MM.1S (cell line): Measurements from ENCODE around the gene ARPC2.

Experiments
- DNase-seq: peaks from one replicate; pipeline ENCODE4 v3.0.0-alpha.2; 2015
- H2AFZ ChIP-seq: fragments of 300-600 bp; sonication (generic); 2 replicates; pipeline ENCODE4 v1.6.0; 2016; ENCODE audit warnings: antibody characterized with exemption, low read length
- H3F3A ChIP-seq: fragments of 300-600 bp; sonication (generic); 2 replicates; pipeline ENCODE4 v1.6.1; 2016; ENCODE audit warnings: mild to moderate bottlenecking, antibody characterized with exemption, low read length, moderate library complexity, mixed read lengths; ENCODE audit not compliant: insufficient read depth
- H3K27ac ChIP-seq: fragments of 300-600 bp; sonication (generic); 2 replicates; pipeline ENCODE4 v1.5.1; 2016; ENCODE audit warnings: mild to moderate bottlenecking, low read length
- H3K27me3 ChIP-seq: fragments of 300-600 bp; sonication (generic); replicated peaks from 2 replicates; pipeline ENCODE4 v1.6.0; 2016; ENCODE audit warnings: low read length; ENCODE audit not compliant: insufficient read depth
- H3K36me3 ChIP-seq: fragments of 300-600 bp; sonication (generic); replicated peaks from 2 replicates; pipeline ENCODE4 v1.6.1; 2016; ENCODE audit warnings: mild to moderate bottlenecking, low read length, mixed read lengths; ENCODE audit not compliant: insufficient read depth
- H3K4me1 ChIP-seq: fragments of 300-600 bp; sonication (generic); 2 replicates; pipeline ENCODE4 v1.6.1; 2016; ENCODE audit warnings: low read length, mixed read lengths
- H3K4me2 ChIP-seq: fragments of 300-600 bp; sonication (generic); 2 replicates; pipeline ENCODE4 v1.6.0; 2016; ENCODE audit warnings: low read depth, low read length
- H3K4me3 ChIP-seq: fragments of 300-600 bp; sonication (generic); 2 replicates; pipeline ENCODE4 v1.5.1; 2016; ENCODE audit warnings: low read length, mixed read lengths
- H3K79me2 ChIP-seq: fragments of 300-600 bp; sonication (generic); 2 replicates; pipeline ENCODE4 v1.6.1; 2016; ENCODE audit warnings: mixed run types, low read length, mixed read lengths
- H3K9ac ChIP-seq: fragments of 300-600 bp; sonication (generic); 2 replicates; pipeline ENCODE4 v1.6.1; 2016; ENCODE audit warnings: low read length, mixed read lengths
- H3K9me2 ChIP-seq: fragments of 300-600 bp; sonication (generic); replicated peaks from 2 replicates; pipeline ENCODE4 v1.6.1; 2016; ENCODE audit warnings: mild to moderate bottlenecking, low read length, mixed read lengths; ENCODE audit not compliant: insufficient read depth
- H3K9me3 ChIP-seq: fragments of 300-600 bp; sonication (generic); replicated peaks from 2 replicates; pipeline ENCODE4 v1.6.1; 2016; ENCODE audit warnings: mild to moderate bottlenecking, low read length, mixed read lengths; ENCODE audit not compliant: insufficient read depth
- H4K20me1 ChIP-seq: fragments of 300-600 bp; sonication (generic); 2 replicates; pipeline ENCODE4 v1.6.1; 2016; ENCODE audit warnings: mild to moderate bottlenecking, low read length, moderate library complexity, mixed read lengths; ENCODE audit not compliant: insufficient read depth
- EZH2 ChIP-seq: fragments of 300-600 bp; sonication (generic); optimal IDR thresholded peaks from 2 replicates; pipeline ENCODE3; 2017; ENCODE audit warnings: low read depth, mild to moderate bottlenecking, antibody characterized with exemption, low read length, mixed read lengths
- EZH2phosphoT487 ChIP-seq: fragments of 300-600 bp; sonication (generic); IDR thresholded peaks from 2 replicates; pipeline ENCODE4 v1.6.1; 2018; ENCODE audit warnings: antibody characterized with exemption, low read length
- TF ChIP-seq, protein P1 (sequence below): fragments of 300-600 bp; sonication (generic); IDR thresholded peaks from 2 replicates; pipeline ENCODE4 v1.5.1; 2016; ENCODE audit warnings: antibody characterized with exemption, low read length, mixed read lengths

Gene ARPC2

DNA sequence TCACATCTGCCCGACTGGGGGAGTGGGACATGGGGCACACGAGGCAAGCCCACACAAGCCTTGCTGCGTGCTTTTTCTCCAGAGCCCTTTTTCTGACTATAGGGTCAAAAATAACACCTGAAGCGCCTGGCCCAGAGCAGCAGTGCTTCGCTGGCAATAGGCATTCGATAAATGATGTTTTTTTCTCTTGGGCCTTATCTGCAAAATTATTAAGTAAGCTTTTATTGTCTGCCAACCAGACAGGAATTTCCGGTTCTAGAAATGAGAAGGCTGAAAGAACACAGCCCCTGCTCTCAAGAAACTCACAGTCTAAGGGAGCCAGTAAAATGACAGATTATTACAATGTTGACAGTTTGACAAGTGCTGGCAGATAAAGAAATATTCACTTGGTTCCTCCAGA is 78.0 kb downstream of the ARPC2 start:
- Histone ChIP-seq H3K9me2 (no peaks in the 10 kb centered on the region), H3K9ac (no peak overlapping the region), H3K4me2 (peak overlapping the region; percentile 17), H3K79me2 (peaks cover 22% of the 10 kb centered on the region), H3K36me3 (no peaks in the 10 kb centered on the region), H3F3A (peaks cover 31% of the 10 kb centered on the region), H3K27ac (peak overlapping the region; percentile 25; the same call in 1 of the 2 replicates), H3K4me1 (peaks cover 42% of the 10 kb centered on the region), H4K20me1 (no peaks in the 10 kb centered on the region), H3K4me3 (no peak overlapping the region), H3K27me3 (no peaks in the 10 kb centered on the region), H2AFZ (peak overlapping the region; percentile 13; the same call in 1 of the 2 replicates), H3K9me3 (no peaks in the 10 kb centered on the region)
- DNase-seq = peak; percentile 77
- TF ChIP-seq, protein P1, sequence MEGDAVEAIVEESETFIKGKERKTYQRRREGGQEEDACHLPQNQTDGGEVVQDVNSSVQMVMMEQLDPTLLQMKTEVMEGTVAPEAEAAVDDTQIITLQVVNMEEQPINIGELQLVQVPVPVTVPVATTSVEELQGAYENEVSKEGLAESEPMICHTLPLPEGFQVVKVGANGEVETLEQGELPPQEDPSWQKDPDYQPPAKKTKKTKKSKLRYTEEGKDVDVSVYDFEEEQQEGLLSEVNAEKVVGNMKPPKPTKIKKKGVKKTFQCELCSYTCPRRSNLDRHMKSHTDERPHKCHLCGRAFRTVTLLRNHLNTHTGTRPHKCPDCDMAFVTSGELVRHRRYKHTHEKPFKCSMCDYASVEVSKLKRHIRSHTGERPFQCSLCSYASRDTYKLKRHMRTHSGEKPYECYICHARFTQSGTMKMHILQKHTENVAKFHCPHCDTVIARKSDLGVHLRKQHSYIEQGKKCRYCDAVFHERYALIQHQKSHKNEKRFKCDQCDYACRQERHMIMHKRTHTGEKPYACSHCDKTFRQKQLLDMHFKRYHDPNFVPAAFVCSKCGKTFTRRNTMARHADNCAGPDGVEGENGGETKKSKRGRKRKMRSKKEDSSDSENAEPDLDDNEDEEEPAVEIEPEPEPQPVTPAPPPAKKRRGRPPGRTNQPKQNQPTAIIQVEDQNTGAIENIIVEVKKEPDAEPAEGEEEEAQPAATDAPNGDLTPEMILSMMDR = no peak
- TF ChIP-seq EZH2phosphoT487 (no peak), EZH2 (no peak)

DNA sequence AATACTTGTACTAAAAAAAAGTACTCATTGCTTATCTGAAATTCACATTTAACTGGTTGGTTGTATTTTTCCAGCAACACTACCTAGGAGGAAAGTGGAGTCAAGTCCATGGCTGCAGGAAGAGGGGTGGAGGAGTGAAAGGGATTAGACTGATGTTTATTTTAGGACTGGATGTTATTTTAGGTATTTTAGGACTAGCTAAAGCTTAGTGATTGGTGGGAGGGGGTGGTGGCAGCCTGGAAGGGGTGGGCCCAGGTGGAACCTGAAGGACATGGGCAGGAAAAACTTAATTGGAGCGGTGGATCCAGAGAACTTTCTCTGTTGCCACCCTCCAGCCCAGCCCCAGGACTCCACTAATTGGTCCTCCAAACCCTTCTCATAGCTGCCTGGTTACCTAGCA is 79.2 kb downstream of the ARPC2 start:
- no peak overlapping the region for H2AFZ ChIP-seq
- no peak overlapping the region for H3K4me2 ChIP-seq
- no peaks in the 10 kb centered on the region for H4K20me1 ChIP-seq
- peaks cover 32% of the 10 kb centered on the region for H3K4me1 ChIP-seq
- H3K27me3 ChIP-seq = no peaks in the 10 kb centered on the region
- H3K9me2 ChIP-seq = no peaks in the 10 kb centered on the region
- no peak for TF ChIP-seq EZH2
- TF ChIP-seq, protein P1 = no peak
- no peak for TF ChIP-seq EZH2phosphoT487
- H3K79me2 ChIP-seq = peaks cover 11% of the 10 kb centered on the region
- H3K9me3 ChIP-seq = no peaks in the 10 kb centered on the region
- no peaks in the 10 kb centered on the region for H3K36me3 ChIP-seq
- H3F3A ChIP-seq = peaks cover 22% of the 10 kb centered on the region
- no peak overlapping the region for H3K27ac ChIP-seq
- H3K4me3 ChIP-seq = no peak overlapping the region
- no peak for DNase-seq
- no peak overlapping the region for H3K9ac ChIP-seq

DNA sequence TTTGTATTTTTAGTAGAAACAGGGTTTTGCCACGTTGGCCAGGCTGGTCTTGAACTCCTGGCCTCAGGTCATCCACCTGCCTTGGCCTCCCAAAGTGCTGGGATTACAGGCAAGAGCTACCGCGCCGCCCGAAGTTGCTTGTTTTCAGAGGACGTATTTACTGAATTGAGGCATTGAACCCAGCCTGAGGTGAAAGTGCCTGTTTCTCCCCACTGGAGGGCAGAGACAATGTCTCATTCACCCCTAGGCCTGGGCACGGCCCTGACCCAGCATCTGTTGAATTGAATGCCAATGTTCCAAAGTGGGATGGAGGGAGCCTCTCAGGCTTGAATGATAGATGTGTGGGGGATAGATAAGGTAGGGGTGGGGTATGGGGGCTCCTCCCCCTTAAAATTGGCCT is 79.9 kb downstream of the ARPC2 start:
- H3K79me2 ChIP-seq = peaks cover 5% of the 10 kb centered on the region
- no peak for TF ChIP-seq EZH2
- TF ChIP-seq EZH2phosphoT487 = no peak
- TF ChIP-seq, protein P1 = no peak
- no peak overlapping the region for H3K4me2 ChIP-seq
- no peaks in the 10 kb centered on the region for H3K27me3 ChIP-seq
- H3K36me3 ChIP-seq = no peaks in the 10 kb centered on the region
- H3K9me3 ChIP-seq = no peaks in the 10 kb centered on the region
- no peak for DNase-seq
- no peak overlapping the region for H3K9ac ChIP-seq
- H3K4me3 ChIP-seq = no peak overlapping the region
- H4K20me1 ChIP-seq = no peaks in the 10 kb centered on the region
- no peaks in the 10 kb centered on the region for H3K9me2 ChIP-seq
- H3F3A ChIP-seq = peaks cover 15% of the 10 kb centered on the region; the same call in 1 of the 2 replicates
- H2AFZ ChIP-seq = no peak overlapping the region
- H3K27ac ChIP-seq = no peak overlapping the region
- peaks cover 28% of the 10 kb centered on the region for H3K4me1 ChIP-seq
